OCI-LY3 (cell line): ENCODE data around the gene CACNA1G.

Source experiments
- H2AFZ ChIP-seq: fragments of 200-600, 300-600 bp; shearing (Covaris generic); 2 replicates; pipeline ENCODE4 v1.6.0; 2014; ENCODE audit warnings: antibody characterized with exemption, low read depth, low read length
- H3K27ac ChIP-seq: fragments of 200-600, 300-600 bp; sonication (generic); 2 replicates; pipeline ENCODE4 v1.5.1; 2014; ENCODE audit warnings: mild to moderate bottlenecking, low read length, moderate library complexity, mixed read lengths
- H3K27me3 ChIP-seq: fragments of 200-600, 300-600 bp; sonication (generic); 2 replicates; pipeline ENCODE4 v1.6.1; 2014; ENCODE audit warnings: low read depth, low read length, mixed read lengths
- H3K36me3 ChIP-seq: fragments of 200-600, 300-600 bp; sonication (generic); replicated peaks from 2 replicates; pipeline ENCODE3; 2014; ENCODE audit warnings: low read depth, low read length, mixed read lengths
- H3K4me1 ChIP-seq: fragments of 300-600, 200-600 bp; sonication (generic); 2 replicates; pipeline ENCODE4 v1.6.1; 2014; ENCODE audit warnings: low read length, mixed read lengths
- H3K4me2 ChIP-seq: fragments of 200-600, 300-600 bp; sonication (generic); 2 replicates; pipeline ENCODE4 v1.6.1; 2014; ENCODE audit warnings: low read length, mixed read lengths
- H3K4me3 ChIP-seq: fragments of 300-600, 200-600 bp; sonication (generic); 2 replicates; pipeline ENCODE4 v1.5.1; 2014; ENCODE audit warnings: antibody characterized with exemption, mild to moderate bottlenecking, low read length, moderate library complexity
- H3K79me2 ChIP-seq: fragments of 300-600, 200-600 bp; shearing (Covaris generic); 2 replicates; pipeline ENCODE4 v1.6.1; 2014; ENCODE audit warnings: mild to moderate bottlenecking, low read length, mixed read lengths
- H3K9ac ChIP-seq: fragments of 300-600, 200-600 bp; shearing (Covaris generic); 2 replicates; pipeline ENCODE4 v1.6.0; 2014; ENCODE audit warnings: mild to moderate bottlenecking, low read length, moderate library complexity
- H3K9me3 ChIP-seq: fragments of 200-600, 300-600 bp; shearing (Covaris generic); 2 replicates; pipeline ENCODE4 v1.6.1; 2014; ENCODE audit warnings: low read length, mixed read lengths; ENCODE audit not compliant: insufficient read depth
- H4K20me1 ChIP-seq: fragments of 200-600, 300-600 bp; sonication (generic); 2 replicates; pipeline ENCODE4 v1.6.1; 2016; ENCODE audit warnings: low read length, mixed read lengths; ENCODE audit not compliant: insufficient read depth
- EZH2phosphoT487 ChIP-seq: fragments of 200-600 bp; shearing (Covaris generic); IDR thresholded peaks from 2 replicates; pipeline ENCODE4 v1.6.1; 2018; ENCODE audit warnings: antibody characterized with exemption, mixed run types, low read depth
- TF ChIP-seq, protein P1 (sequence below): fragments of 200-600, 300-600 bp; sonication (generic); IDR thresholded peaks from 2 replicates; pipeline ENCODE4 v1.5.1; 2014; ENCODE audit warnings: antibody characterized with exemption, low read length, low read depth

CACNA1G gene

DNA sequence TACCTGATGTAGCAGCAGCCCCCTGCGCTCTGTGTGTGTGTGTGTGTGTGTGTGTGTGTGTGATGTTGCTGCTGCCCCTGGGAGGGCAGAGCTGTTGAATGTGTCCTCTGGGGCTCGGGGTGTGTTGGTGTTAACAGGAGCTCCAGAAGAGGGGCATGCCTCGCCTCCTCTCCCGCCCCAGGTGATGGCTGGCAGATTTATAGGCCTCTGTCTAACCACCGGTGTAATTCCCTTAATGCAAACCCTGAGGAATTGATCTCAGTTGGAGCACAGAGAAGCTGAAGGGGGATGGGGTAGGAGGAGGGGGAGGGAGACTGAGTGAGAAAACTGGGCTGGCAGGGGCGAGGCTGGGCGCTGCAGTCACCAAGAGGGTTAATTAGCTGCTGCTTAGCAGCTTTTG is 10.0 kb downstream of the CACNA1G start:
- H3K9ac ChIP-seq, result no peak overlapping the region
- no peaks in the 10 kb centered on the region for H4K20me1 ChIP-seq
- no peak overlapping the region for H2AFZ ChIP-seq
- TF ChIP-seq, protein P1, sequence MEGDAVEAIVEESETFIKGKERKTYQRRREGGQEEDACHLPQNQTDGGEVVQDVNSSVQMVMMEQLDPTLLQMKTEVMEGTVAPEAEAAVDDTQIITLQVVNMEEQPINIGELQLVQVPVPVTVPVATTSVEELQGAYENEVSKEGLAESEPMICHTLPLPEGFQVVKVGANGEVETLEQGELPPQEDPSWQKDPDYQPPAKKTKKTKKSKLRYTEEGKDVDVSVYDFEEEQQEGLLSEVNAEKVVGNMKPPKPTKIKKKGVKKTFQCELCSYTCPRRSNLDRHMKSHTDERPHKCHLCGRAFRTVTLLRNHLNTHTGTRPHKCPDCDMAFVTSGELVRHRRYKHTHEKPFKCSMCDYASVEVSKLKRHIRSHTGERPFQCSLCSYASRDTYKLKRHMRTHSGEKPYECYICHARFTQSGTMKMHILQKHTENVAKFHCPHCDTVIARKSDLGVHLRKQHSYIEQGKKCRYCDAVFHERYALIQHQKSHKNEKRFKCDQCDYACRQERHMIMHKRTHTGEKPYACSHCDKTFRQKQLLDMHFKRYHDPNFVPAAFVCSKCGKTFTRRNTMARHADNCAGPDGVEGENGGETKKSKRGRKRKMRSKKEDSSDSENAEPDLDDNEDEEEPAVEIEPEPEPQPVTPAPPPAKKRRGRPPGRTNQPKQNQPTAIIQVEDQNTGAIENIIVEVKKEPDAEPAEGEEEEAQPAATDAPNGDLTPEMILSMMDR, result no peak
- no peak for TF ChIP-seq EZH2phosphoT487
- H3K9me3 ChIP-seq, result no peaks in the 10 kb centered on the region
- peaks cover 30% of the 10 kb centered on the region for H3K27me3 ChIP-seq
- H3K79me2 ChIP-seq, result no peaks in the 10 kb centered on the region
- H3K4me2 ChIP-seq, result no peak overlapping the region
- H3K27ac ChIP-seq, result no peak overlapping the region
- H3K36me3 ChIP-seq, result no peaks in the 10 kb centered on the region
- no peak overlapping the region for H3K4me3 ChIP-seq
- no peaks in the 10 kb centered on the region for H3K4me1 ChIP-seq

DNA sequence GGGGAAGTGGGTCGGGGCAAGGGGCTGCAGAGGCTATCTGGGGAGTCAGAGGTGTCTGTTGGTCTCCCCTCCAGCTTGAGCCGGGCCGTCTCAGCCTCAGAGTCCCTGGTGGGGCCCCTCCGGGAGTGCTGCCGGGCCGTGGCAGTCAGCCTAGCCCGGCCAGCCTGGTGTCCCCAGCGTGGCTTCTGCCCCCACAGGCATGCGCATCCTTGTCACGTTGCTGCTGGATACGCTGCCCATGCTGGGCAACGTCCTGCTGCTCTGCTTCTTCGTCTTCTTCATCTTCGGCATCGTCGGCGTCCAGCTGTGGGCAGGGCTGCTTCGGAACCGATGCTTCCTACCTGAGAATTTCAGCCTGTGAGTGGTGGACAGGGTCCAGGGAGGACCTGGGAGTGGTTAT is 11.2 kb downstream of the CACNA1G start:
- Histone ChIP-seq H3K9me3 (no peaks in the 10 kb centered on the region), H3K4me1 (no peaks in the 10 kb centered on the region), H3K27me3 (peaks cover 19% of the 10 kb centered on the region), H3K27ac (no peak overlapping the region), H3K4me2 (no peak overlapping the region), H3K36me3 (no peaks in the 10 kb centered on the region), H3K79me2 (no peaks in the 10 kb centered on the region), H2AFZ (no peak overlapping the region), H3K9ac (no peak overlapping the region), H3K4me3 (no peak overlapping the region), H4K20me1 (no peaks in the 10 kb centered on the region)
- TF ChIP-seq, protein P1, result no peak
- TF ChIP-seq EZH2phosphoT487, result no peak

DNA sequence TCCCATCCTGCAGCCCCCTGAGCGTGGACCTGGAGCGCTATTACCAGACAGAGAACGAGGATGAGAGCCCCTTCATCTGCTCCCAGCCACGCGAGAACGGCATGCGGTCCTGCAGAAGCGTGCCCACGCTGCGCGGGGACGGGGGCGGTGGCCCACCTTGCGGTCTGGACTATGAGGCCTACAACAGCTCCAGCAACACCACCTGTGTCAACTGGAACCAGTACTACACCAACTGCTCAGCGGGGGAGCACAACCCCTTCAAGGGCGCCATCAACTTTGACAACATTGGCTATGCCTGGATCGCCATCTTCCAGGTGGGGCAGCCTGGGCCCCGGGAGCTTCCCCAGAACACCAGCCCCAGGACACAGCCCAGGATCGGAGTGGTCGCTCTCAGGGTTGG is 12.0 kb downstream of the CACNA1G start:
- Histone ChIP-seq H2AFZ (no peak overlapping the region), H3K9ac (no peak overlapping the region), H3K4me1 (no peaks in the 10 kb centered on the region), H3K27me3 (peaks cover 12% of the 10 kb centered on the region), H3K27ac (no peak overlapping the region), H3K79me2 (no peaks in the 10 kb centered on the region), H4K20me1 (no peaks in the 10 kb centered on the region), H3K9me3 (no peaks in the 10 kb centered on the region), H3K4me3 (no peak overlapping the region), H3K36me3 (no peaks in the 10 kb centered on the region), H3K4me2 (no peak overlapping the region)
- TF ChIP-seq, protein P1, result no peak
- no peak for TF ChIP-seq EZH2phosphoT487

DNA sequence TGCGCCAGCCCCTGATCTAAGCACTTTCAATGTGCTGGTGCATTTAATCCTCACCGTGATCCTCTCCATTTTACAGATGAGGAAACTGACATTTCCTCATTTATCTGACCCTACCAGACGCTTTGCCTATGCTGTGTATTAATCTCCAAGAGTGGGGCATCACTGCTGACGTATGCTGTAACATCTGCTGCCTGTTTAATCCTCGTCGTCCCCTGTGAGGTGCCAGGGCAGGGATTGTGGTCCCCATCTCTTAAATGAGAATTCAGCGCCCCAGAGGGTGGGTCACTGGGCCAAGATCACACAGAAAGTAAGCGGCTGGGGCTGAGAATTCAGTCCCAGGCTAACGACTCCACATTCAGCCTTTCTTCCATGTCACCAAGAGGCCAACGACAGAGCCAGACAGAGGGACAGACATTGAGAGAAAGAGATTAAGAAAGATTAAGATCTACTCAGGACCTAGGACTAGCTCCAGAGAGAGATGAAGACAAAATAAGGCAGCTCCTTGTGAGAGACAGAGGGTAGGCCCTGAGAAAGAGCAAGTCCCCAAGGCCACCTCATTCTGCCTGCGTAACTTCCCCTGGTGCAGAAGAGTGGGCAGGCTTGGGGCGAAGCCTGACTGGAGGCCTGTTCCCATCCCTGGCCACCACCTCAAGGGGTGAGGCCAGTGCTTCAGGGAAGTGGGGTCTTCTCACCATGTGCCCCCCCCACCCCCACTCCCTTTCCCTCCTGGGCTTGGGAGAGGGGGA is 13.5 kb downstream of the CACNA1G start:
- Histone ChIP-seq H2AFZ (no peak overlapping the region), H3K27ac (no peak overlapping the region)
- TF ChIP-seq, protein P1, result no peak

More for the DNA sequence above, 13.5 kb downstream of the CACNA1G start:
- Histone ChIP-seq H3K4me1 (no peaks in the 10 kb centered on the region), H3K27me3 (peaks cover 19% of the 10 kb centered on the region), H3K4me2 (no peak overlapping the region), H3K36me3 (no peaks in the 10 kb centered on the region), H4K20me1 (no peaks in the 10 kb centered on the region), H3K9ac (no peak overlapping the region), H3K79me2 (no peaks in the 10 kb centered on the region), H3K9me3 (no peaks in the 10 kb centered on the region), H3K4me3 (no peak overlapping the region)
